ENCODE data around the gene ARHGAP32. TPM values are rescaled to one million over a fixed set of nuclear protein-coding genes. Genes with fewer than 3 reads are reported as not detected.

The ARHGAP32 gene
- total RNA-seq, 4 donors from 2014 or later, result 49.1 to 54.9 (median 49.3) TPM

DNA sequence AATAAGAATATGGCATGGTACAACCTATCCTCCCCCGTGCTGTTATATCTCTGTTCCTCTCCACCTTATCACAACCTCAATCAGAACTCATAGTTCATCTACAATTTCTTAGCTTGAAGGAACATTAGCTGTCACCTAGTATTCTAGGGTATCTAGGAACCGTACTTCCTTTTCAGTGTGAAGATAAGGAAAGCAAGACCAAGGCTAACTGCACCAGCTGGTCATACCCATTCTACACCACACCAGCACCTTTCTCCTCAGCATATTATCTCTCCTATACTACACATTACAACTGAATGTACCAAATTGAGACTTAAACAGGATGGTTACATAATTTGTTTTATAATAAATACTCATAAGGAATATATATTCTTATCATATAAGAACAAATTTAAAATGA lies 73.1 kb downstream of the ARHGAP32 start:
- intact Hi-C loops (cut with DNase I; ENCODE audit: low total_unique reads), result loop anchor here (5.0 kb wide), 1 partner anchor 213 kb away; no protein-coding TSS in a partner anchor
- WGBS, 2 donors, result 68 to 78% methylated on average over 2 of the region's 2 CpGs
- TF ChIP-seq CTCF (IDR thresholded peaks at IDR 0.05), result no peak
- TF ChIP-seq POLR2A (IDR thresholded peaks at IDR 0.05), result no peak
- DNase-seq (ENCODE audit: low spot score in 2 of 2), result no peak
- no peak overlapping the region for H3K4me3 ChIP-seq (ENCODE audit: low read depth, poor library complexity, severe bottlenecking)

DNA sequence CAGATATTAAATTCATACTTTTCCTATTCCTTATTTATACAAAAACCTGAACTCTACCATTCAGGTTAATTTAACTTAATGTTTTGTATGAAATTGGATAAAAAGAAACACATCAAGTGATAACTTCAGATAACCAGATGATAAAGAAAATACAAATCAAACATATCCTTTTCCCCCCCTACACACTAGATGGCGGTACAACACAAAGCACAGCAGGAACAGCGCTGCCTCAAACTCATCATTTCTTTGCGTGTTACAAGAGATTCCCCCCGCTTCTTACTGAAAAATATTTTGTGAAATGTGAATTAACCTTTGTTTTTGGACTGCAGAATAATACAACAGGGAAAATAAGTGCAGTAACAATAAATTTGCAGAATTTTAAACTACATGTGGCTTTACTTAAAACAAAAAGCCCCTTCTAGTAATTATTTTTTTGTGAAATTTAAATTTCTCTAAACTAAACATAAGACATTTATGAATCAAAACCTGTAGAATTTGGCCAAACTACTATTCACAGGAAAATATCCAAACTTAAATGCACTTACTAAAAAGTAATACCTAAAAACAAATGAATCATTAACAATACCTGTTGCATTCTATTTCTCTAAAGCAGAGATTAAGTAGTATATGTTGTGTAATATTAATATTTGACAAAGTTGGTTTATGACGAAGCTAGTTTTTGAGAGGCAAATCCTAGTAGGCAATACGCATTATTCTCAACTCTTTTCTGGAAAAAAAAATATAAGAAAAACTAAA lies 74.4 kb downstream of the ARHGAP32 start:
- intact Hi-C loops (cut with DNase I; ENCODE audit: low total_unique reads), result loop anchor here (5.0 kb wide), 1 partner anchor 215 kb away; no protein-coding TSS in a partner anchor
- DNase-seq (ENCODE audit: low spot score in 2 of 2), result peak in 1 of 2 donors; percentile 28
- WGBS, 2 donors, result 30 to 34% methylated on average over 6 of the region's 6 CpGs
- no peak overlapping the region for H3K4me3 ChIP-seq (ENCODE audit: low read depth, poor library complexity, severe bottlenecking)
- TF ChIP-seq POLR2A (IDR thresholded peaks at IDR 0.05) (no peak), CTCF (IDR thresholded peaks at IDR 0.05) (peak in 1 of 3 donors; percentile 40)

DNA sequence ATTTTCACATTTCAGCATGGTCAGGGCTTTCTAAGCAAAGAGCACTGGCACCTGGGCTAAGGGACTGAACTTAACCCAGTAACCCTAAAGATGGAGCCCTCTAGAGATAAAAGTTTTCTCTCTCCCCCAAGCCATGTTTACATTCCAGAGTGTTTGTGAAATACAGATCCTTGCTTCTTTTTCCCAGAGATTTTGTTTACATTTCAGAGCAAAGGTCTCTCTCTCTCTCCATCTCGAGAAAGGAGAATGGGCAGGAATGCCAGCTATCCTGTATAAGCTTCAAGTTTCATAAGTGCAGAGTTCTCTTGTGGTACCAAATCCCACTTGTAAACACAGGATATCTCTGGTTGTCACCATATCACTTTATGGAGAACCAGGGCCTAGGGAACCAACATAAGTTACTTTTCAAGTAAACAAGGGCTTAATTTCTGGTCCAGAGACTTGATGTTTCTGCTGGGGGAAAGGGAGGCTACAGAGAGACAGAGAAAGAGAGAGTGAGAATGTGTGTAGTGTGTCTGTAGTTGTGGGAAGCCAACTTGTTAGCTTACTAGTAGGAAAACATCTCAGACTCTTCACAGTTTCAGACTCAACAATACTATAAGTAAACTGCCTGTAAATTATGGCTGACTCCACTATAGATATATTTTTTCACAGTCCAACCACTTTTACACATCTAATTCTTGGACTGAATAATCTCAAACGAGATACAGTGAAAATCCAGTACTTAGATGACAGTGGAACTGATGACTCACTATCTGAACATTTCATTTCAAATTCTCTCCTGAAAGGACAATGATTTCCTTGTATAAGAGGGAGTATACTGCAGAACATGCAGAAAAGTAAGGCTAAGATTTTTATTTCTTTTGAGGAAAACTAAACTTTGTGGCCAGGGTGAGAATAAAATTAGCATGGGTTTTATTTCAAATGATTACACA lies 76.2 kb downstream of the ARHGAP32 start:
- intact Hi-C loops (cut with DNase I; ENCODE audit: low total_unique reads), result loop anchor here (5.0 kb wide), 1 partner anchor 216 kb away; no protein-coding TSS in a partner anchor
- DNase-seq (ENCODE audit: low spot score in 2 of 2), result no peak
- H3K4me3 ChIP-seq (ENCODE audit: low read depth, poor library complexity, severe bottlenecking), result no peak overlapping the region
- TF ChIP-seq POLR2A (IDR thresholded peaks at IDR 0.05) (no peak), CTCF (IDR thresholded peaks at IDR 0.05) (no peak)
- WGBS, 2 donors, result 47 to 51% methylated on average over 2 of the region's 2 CpGs

DNA sequence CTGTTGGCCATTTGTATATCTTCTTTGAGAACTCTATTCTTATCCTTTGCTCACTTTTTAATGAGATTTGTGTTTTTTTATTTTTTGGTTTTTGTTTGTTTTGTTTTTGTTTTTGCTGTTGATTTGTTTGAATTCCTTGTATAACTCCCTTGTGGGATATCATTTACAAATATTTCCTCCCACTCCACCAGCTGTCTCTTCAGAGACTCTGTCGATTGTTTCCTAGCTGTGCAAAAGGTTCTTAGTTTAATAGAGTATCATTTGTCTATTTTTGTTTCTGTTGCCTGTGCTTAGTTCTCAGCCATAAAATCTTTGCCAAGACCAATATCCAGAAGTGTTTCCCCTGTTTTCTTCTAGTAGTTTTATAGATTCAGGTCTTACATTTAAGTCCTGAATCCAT lies 82.4 kb downstream of the ARHGAP32 start:
- no peak overlapping the region for H3K4me3 ChIP-seq (ENCODE audit: low read depth, poor library complexity, severe bottlenecking)
- no peak for DNase-seq (ENCODE audit: low spot score in 2 of 2)
- TF ChIP-seq CTCF (IDR thresholded peaks at IDR 0.05) (no peak), POLR2A (IDR thresholded peaks at IDR 0.05) (no peak)
- 62 to 75% methylated on average over 1 of the region's 1 CpG for WGBS, 2 donors
- intact Hi-C loops (cut with DNase I; ENCODE audit: low total_unique reads), result no loop called here

- intact Hi-C loops (cut with DNase I; ENCODE audit: low total_unique reads), result no loop called here
- TF ChIP-seq CTCF (IDR thresholded peaks at IDR 0.05) (no peak), POLR2A (IDR thresholded peaks at IDR 0.05) (no peak)
- no peak for DNase-seq (ENCODE audit: low spot score in 2 of 2)
- 95 to 98% methylated on average over 1 of the region's 1 CpG for WGBS, 2 donors
- H3K4me3 ChIP-seq (ENCODE audit: low read depth, poor library complexity, severe bottlenecking), result no peak overlapping the region
Observed at GRCh38 chr11:129106788-129107187, 85.3 kb downstream of the ARHGAP32 start.

All from lower leg skin (tissue), 4 donors.